GM23338 (cell line): Measurements from ENCODE around the gene SNX10. TPM values are rescaled to one million over a fixed set of nuclear protein-coding genes. Genes with fewer than 3 reads are reported as not detected.

Experiments used
- ATAC-seq: fragments of 200-7000 bp; cut with Tn5 transposase; 3 replicates; pipeline ENCODE4 v1.9.1; 2020
- DNase-seq: peaks from one replicate; pipeline ENCODE4 v3.0.0-alpha.2; 2015; ENCODE audit warnings: low spot score
- H2AFZ ChIP-seq: fragments of 200-600 bp; sonication (generic); 2 replicates; pipeline ENCODE4 v1.8.0; 2016; ENCODE audit warnings: antibody characterized with exemption, mild to moderate bottlenecking, moderate library complexity
- H3F3A ChIP-seq: fragments of 200-600 bp; sonication (generic); replicated peaks from 2 replicates; pipeline ENCODE4 v1.8.0; 2017; ENCODE audit warnings: antibody characterized with exemption, mixed run types, low read depth
- H3K27ac ChIP-seq: fragments of 200-600 bp; sonication (generic); 2 replicates; pipeline ENCODE4 v1.6.1; 2016; ENCODE audit warnings: low read depth
- H3K27me3 ChIP-seq: fragments of 200-600 bp; sonication (generic); 2 replicates; pipeline ENCODE4 v1.8.0; 2016; ENCODE audit warnings: mild to moderate bottlenecking, mixed run types, moderate library complexity; ENCODE audit not compliant: insufficient read depth
- H3K36me3 ChIP-seq: fragments of 200-600 bp; sonication (generic); 2 replicates; pipeline ENCODE4 v1.8.0; 2016; ENCODE audit warnings: mild to moderate bottlenecking; ENCODE audit not compliant: insufficient read depth
- H3K4me1 ChIP-seq: fragments of 200-600 bp; sonication (generic); 2 replicates; pipeline ENCODE4 v1.8.0; 2016; ENCODE audit warnings: mild to moderate bottlenecking, moderate library complexity; ENCODE audit not compliant: insufficient read depth
- H3K4me2 ChIP-seq: fragments of 200-600 bp; sonication (generic); 2 replicates; pipeline ENCODE4 v1.7.1; 2017; ENCODE audit warnings: mixed run types
- H3K4me3 ChIP-seq: fragments of 200-600 bp; sonication (generic); 2 replicates; pipeline ENCODE4 v1.6.1; 2016; ENCODE audit warnings: mixed run types
- H3K79me2 ChIP-seq: fragments of 200-600 bp; sonication (generic); replicated peaks from 2 replicates; pipeline ENCODE4 v1.8.0; 2017; ENCODE audit warnings: mild to moderate bottlenecking; ENCODE audit not compliant: insufficient read depth
- H3K9me2 ChIP-seq: fragments of 200-600 bp; sonication (generic); 2 replicates; pipeline ENCODE4 v1.8.0; 2017; ENCODE audit not compliant: insufficient read depth
- H4K20me1 ChIP-seq: fragments of 200-600 bp; sonication (generic); replicated peaks from 2 replicates; pipeline ENCODE4 v1.8.0; 2017; ENCODE audit warnings: mild to moderate bottlenecking; ENCODE audit not compliant: insufficient read depth
- H3K27ac Mint-ChIP-seq: 2 replicates; pipeline ENCODE4 v1.8.0; 2020; ENCODE audit warnings: inconsistent platforms, mild to moderate bottlenecking, moderate library complexity, mixed read lengths
- H3K27me3 Mint-ChIP-seq: 3 replicates; pipeline ENCODE4 v1.8.0; 2022; ENCODE audit warnings: low read depth, mild to moderate bottlenecking, moderate library complexity, mixed read lengths, inconsistent platforms; ENCODE audit not compliant: insufficient read depth, poor library complexity
- H3K36me3 Mint-ChIP-seq: 3 replicates; pipeline ENCODE4 v1.8.0; 2021; ENCODE audit warnings: low read depth, mild to moderate bottlenecking, inconsistent platforms, moderate library complexity, mixed read lengths
- H3K4me1 Mint-ChIP-seq: 3 replicates; pipeline ENCODE4 v1.8.0; 2020; ENCODE audit warnings: mild to moderate bottlenecking, inconsistent platforms, mixed read lengths
- H3K4me3 Mint-ChIP-seq: 3 replicates; pipeline ENCODE4 v1.8.0; 2021; ENCODE audit warnings: moderate library complexity, mild to moderate bottlenecking, inconsistent platforms, mixed read lengths
- H3K9me3 Mint-ChIP-seq: 3 replicates; pipeline ENCODE4 v1.8.0; 2020; ENCODE audit warnings: moderate library complexity, mild to moderate bottlenecking, inconsistent platforms, mixed read lengths
- CREB1 ChIP-seq: fragments of 250-450 bp; sonication (Bioruptor Pico); IDR thresholded peaks from 2 replicates; pipeline ENCODE4 v1.5.0; 2020; ENCODE audit warnings: low read depth, mild to moderate bottlenecking, moderate library complexity
- CTCF ChIP-seq, 2 experiments: fragments of 200-600 bp in 1 of 2; sonication (generic) in 1 of 2; conservative IDR thresholded peaks; 2 replicates each; pipeline versions ENCODE4 v1.5.1 to v1.6.1; 2016 to 2017; ENCODE audit warnings: antibody characterized with exemption in 2 of 2, low read depth in 2 of 2, mild to moderate bottlenecking in 2 of 2, moderate library complexity in 1 of 2
- EZH2 ChIP-seq: fragments of 200-600 bp; sonication (generic); IDR thresholded peaks from one replicate; pipeline ENCODE4 v1.8.0; 2017; ENCODE audit warnings: antibody characterized with exemption, mild to moderate bottlenecking, low read depth; ENCODE audit not compliant: unreplicated experiment
- EZH2phosphoT487 ChIP-seq: fragments of 200-600 bp; sonication (generic); IDR thresholded peaks from one replicate; pipeline ENCODE4 v1.8.1; 2018; ENCODE audit warnings: antibody characterized with exemption; ENCODE audit not compliant: unreplicated experiment
- NANOG ChIP-seq: IDR thresholded peaks from 2 replicates; pipeline ENCODE4 v1.6.1; 2016; ENCODE audit warnings: antibody characterized with exemption, borderline replicate concordance
- POLR2AphosphoS5 ChIP-seq: IDR thresholded peaks from 2 replicates; pipeline ENCODE4 v1.6.1; 2016; ENCODE audit warnings: antibody characterized with exemption, low read depth
- polyA plus RNA-seq: library from polyadenylated mRNA; unstranded; fragments of >200 nt; fragmentation: Nextera tagmentation; extraction: Ambion mirVana; gene quantifications from 2 replicates; pipeline ENCODE4 v1.2.1, GENCODE V29; 2016
- total RNA-seq: library from RNA; depleted of rRNA; stranded (reverse); fragments of >200 nt; shearing (Covaris generic); gene quantifications from 2 replicates; pipeline ENCODE4 v1.2.3, GENCODE V29; 2014

SNX10 gene
- total and polyA plus RNA-seq, 2 experiments from 2014 or later: 15.8 to 17.8 TPM

GRCh38 chr7:26397796-26398426 is 106.2 kb downstream of the SNX10 start:
- Mint-ChIP-seq H3K9me3 (no peaks in the 10 kb centered on the region; the same call in 2 of the 3 replicates), H3K27ac (no peak overlapping the region; the same call in 1 of the 2 replicates), H3K4me3 (peak overlapping the region; percentile 76), H3K36me3 (no peaks in the 10 kb centered on the region; the same call in 2 of the 3 replicates), H3K4me1 (peaks cover 22% of the 10 kb centered on the region), H3K27me3 (peaks cover 14% of the 10 kb centered on the region)
- peak overlapping the region; percentile 97 for H2AFZ ChIP-seq
- no peaks in the 10 kb centered on the region for H3K36me3 ChIP-seq
- H3K4me1 ChIP-seq: peaks cover 18% of the 10 kb centered on the region
- peaks cover 3% of the 10 kb centered on the region; the same call in 1 of the 2 replicates for H3F3A ChIP-seq
- peak overlapping the region; percentile 84 for H3K4me3 ChIP-seq
- H3K4me2 ChIP-seq: peak overlapping the region; percentile 94
- no peaks in the 10 kb centered on the region for H3K79me2 ChIP-seq
- H3K27ac ChIP-seq: no peak overlapping the region
- no peaks in the 10 kb centered on the region for H4K20me1 ChIP-seq
- H3K27me3 ChIP-seq: no peaks in the 10 kb centered on the region
- H3K9me2 ChIP-seq: no peaks in the 10 kb centered on the region
- peak; percentile 76 for DNase-seq
- peak; percentile 79 for ATAC-seq
- TF ChIP-seq EZH2 (no peak), POLR2AphosphoS5 (peak; percentile 1; the same call in 1 of the 2 replicates)

- Mint-ChIP-seq H3K9me3 (no peaks in the 10 kb centered on the region; the same call in 2 of the 3 replicates), H3K36me3 (no peaks in the 10 kb centered on the region; the same call in 2 of the 3 replicates), H3K4me1 (peaks cover 22% of the 10 kb centered on the region), H3K27ac (no peak overlapping the region), H3K27me3 (peaks cover 14% of the 10 kb centered on the region), H3K4me3 (peak overlapping the region; percentile 89; the same call in 2 of the 3 replicates)
- H3K4me2 ChIP-seq: peak overlapping the region; percentile 94
- H3K27ac ChIP-seq: no peak overlapping the region
- ATAC-seq (peak; percentile 86), DNase-seq (peak; percentile 83)
- peaks cover 18% of the 10 kb centered on the region for H3K4me1 ChIP-seq
- H2AFZ ChIP-seq: peak overlapping the region; percentile 97
- H3K9me2 ChIP-seq: no peaks in the 10 kb centered on the region
- H3K36me3 ChIP-seq: no peaks in the 10 kb centered on the region
- H4K20me1 ChIP-seq: no peaks in the 10 kb centered on the region
- peaks cover 3% of the 10 kb centered on the region; the same call in 1 of the 2 replicates for H3F3A ChIP-seq
- no peaks in the 10 kb centered on the region for H3K27me3 ChIP-seq
- TF ChIP-seq NANOG (no peak), CTCF (conservative IDR thresholded peaks at IDR 0.05; ENCODE audit: low read depth in 2 of 2) (no peak), EZH2phosphoT487 (no peak), CREB1 (CRISPR knock-in tag) (0 out of 2 replicates have a peak, but pooled peaks have one; percentile 14)
- no peaks in the 10 kb centered on the region for H3K79me2 ChIP-seq
- H3K4me3 ChIP-seq: peak overlapping the region; percentile 84
Measured at GRCh38 chr7:26398427-26398755, 106.7 kb downstream of the SNX10 start.

- Histone ChIP-seq H3K4me3 (peak overlapping the region; percentile 84), H3K4me1 (peaks cover 18% of the 10 kb centered on the region), H3F3A (peaks cover 3% of the 10 kb centered on the region; the same call in 1 of the 2 replicates), H4K20me1 (no peaks in the 10 kb centered on the region), H3K27me3 (no peaks in the 10 kb centered on the region), H3K4me2 (peak overlapping the region; percentile 94), H3K36me3 (no peaks in the 10 kb centered on the region), H2AFZ (peak overlapping the region; percentile 97), H3K27ac (peak overlapping the region; percentile 78), H3K79me2 (no peaks in the 10 kb centered on the region), H3K9me2 (no peaks in the 10 kb centered on the region)
- Mint-ChIP-seq H3K4me3 (peak overlapping the region; percentile 89), H3K27ac (peak overlapping the region; percentile 73; the same call in 1 of the 2 replicates), H3K36me3 (no peaks in the 10 kb centered on the region; the same call in 2 of the 3 replicates), H3K9me3 (no peaks in the 10 kb centered on the region; the same call in 2 of the 3 replicates), H3K4me1 (peaks cover 22% of the 10 kb centered on the region), H3K27me3 (peaks cover 14% of the 10 kb centered on the region)
- ATAC-seq (peak; percentile 65), DNase-seq (peak; percentile 50)
- TF ChIP-seq NANOG (no peak), CTCF (conservative IDR thresholded peaks at IDR 0.05; ENCODE audit: low read depth in 2 of 2) (peak; percentile 25 to 42; a peak in 3 of 4 replicates)
Measured at GRCh38 chr7:26398756-26399509, 107.3 kb downstream of the SNX10 start.
